K562 (cell line): ENCODE results near the gene BTG2. TPM values are rescaled to one million over a fixed set of nuclear protein-coding genes. Genes with fewer than 3 reads are reported as not detected.
A peak's percentile ranks its signal among the peaks of the same experiment; 100 is the strongest.

Experiments
- ATAC-seq: fragments of 200-7000 bp; cut with Tn5 transposase; 3 replicates; pipeline ENCODE4 v1.9.1; 2020; ENCODE audit warnings: moderate library complexity
- BruUV-seq: library from RNA; stranded (reverse); fragments of 400-500 nt; replicated peaks from 2 replicates; lab custom pipeline; 2021; lab: Mats Ljungman, UMichigan
- CTCF ChIA-PET: fragments of 300-600 bp; formaldehyde crosslinking; extraction: SDS; loops from one replicate; lab custom pipeline; 2021; ENCODE audit warnings: low intra/inter-chr PET ratio; lab: Yijun Ruan, JAX
- POLR2A ChIA-PET: fragments of 300-600, 350-650 bp; sonication (Branson Sonifier 250); formaldehyde crosslinking; extraction: SDS; loops from one replicate; lab custom pipeline; 2021; ENCODE audit warnings: antibody characterized with exemption, inconsistent platforms; lab: Yijun Ruan, JAX
- DNase-seq, 4 experiments: peaks; one replicate each; pipeline versions ENCODE4 v3.0.0 to v3.0.0-alpha.2; 2011 to 2018; ENCODE audit warnings: low spot score in 3 of 4, mixed read lengths in 3 of 4; ENCODE audit errors: extremely low read depth in 1 of 4
- FAIRE-seq: peaks from 2 replicates; lab custom pipeline; 2011; peaks lifted over from hg19 to GRCh38; lab: Jason Lieb, UNC
- H2AFZ ChIP-seq: 2 replicates; pipeline ENCODE4 v1.6.0; 2011; ENCODE audit warnings: low read depth, low read length, control low read depth, inconsistent platforms
- H3K27ac ChIP-seq: fragments of 200-600 bp; 3 replicates; pipeline ENCODE4 v1.8.0; 2011; ENCODE audit warnings: low read depth, mild to moderate bottlenecking, control low read depth, inconsistent platforms, low read length, moderate library complexity, mixed read lengths; ENCODE audit errors: extremely low read depth
- H3K27me3 ChIP-seq, 2 experiments: fragments of 300-600 bp in 1 of 2; 2 replicates in 1 of 2; 3 replicates in 1 of 2; pipeline versions ENCODE4 v1.6.0 to v1.8.0; 2011; ENCODE audit warnings: inconsistent platforms in 2 of 2, low read length in 2 of 2, mild to moderate bottlenecking in 1 of 2, mixed read lengths in 1 of 2, moderate library complexity in 1 of 2; ENCODE audit not compliant: control insufficient read depth in 2 of 2, insufficient read depth in 2 of 2
- H3K36me3 ChIP-seq: fragments of 300-600 bp; 3 replicates; pipeline ENCODE4 v1.8.0; 2011; ENCODE audit warnings: mild to moderate bottlenecking, low read length, inconsistent platforms; ENCODE audit not compliant: control insufficient read depth, insufficient read depth
- H3K4me1 ChIP-seq, 2 experiments: fragments of 200-600 bp in 1 of 2; replicated peaks in 1 of 2; 2 replicates in 1 of 2; 3 replicates in 1 of 2; pipeline versions ENCODE4 v1.5.1 to v1.8.0; 2011; ENCODE audit warnings: inconsistent platforms in 2 of 2, low read length in 2 of 2, mild to moderate bottlenecking in 1 of 2, mixed read lengths in 1 of 2, moderate library complexity in 1 of 2; ENCODE audit not compliant: control insufficient read depth in 2 of 2, insufficient read depth in 2 of 2
- H3K4me2 ChIP-seq: 2 replicates; pipeline ENCODE4 v1.6.1; 2011; ENCODE audit warnings: low read length, control low read depth, inconsistent platforms, mixed read lengths; ENCODE audit not compliant: insufficient read depth
- H3K4me3 ChIP-seq: fragments of 200-600 bp; sonication (generic), shearing (Covaris generic); 2 replicates; pipeline ENCODE4 v1.5.1; 2016; ENCODE audit warnings: control low read depth, inconsistent platforms
- H3K79me2 ChIP-seq: fragments of 200-600 bp; 3 replicates; pipeline ENCODE4 v1.8.0; 2011; ENCODE audit warnings: low read length, inconsistent platforms; ENCODE audit not compliant: control insufficient read depth, insufficient read depth
- H3K9ac ChIP-seq, 2 experiments: 2 replicates each; pipeline versions ENCODE4 v1.6.0 to v1.6.1; 2011; ENCODE audit warnings: low read depth in 2 of 2, low read length in 2 of 2, control low read depth in 1 of 2, inconsistent platforms in 1 of 2, mild to moderate bottlenecking in 1 of 2, mixed read lengths in 1 of 2; ENCODE audit not compliant: insufficient read depth in 1 of 2
- H3K9me1 ChIP-seq: one replicate; pipeline ENCODE4 v1.6.0; 2011; ENCODE audit warnings: inconsistent platforms, mild to moderate bottlenecking, low read length, moderate library complexity; ENCODE audit not compliant: control insufficient read depth, insufficient read depth
- H3K9me3 ChIP-seq: replicated peaks from 2 replicates; pipeline ENCODE4 v1.5.1; 2011; ENCODE audit warnings: low read depth, low read length, inconsistent platforms; ENCODE audit not compliant: control insufficient read depth, insufficient read depth
- H4K20me1 ChIP-seq: replicated peaks from 2 replicates; pipeline ENCODE4 v1.6.1; 2011; ENCODE audit warnings: low read length, inconsistent platforms, mixed read lengths; ENCODE audit not compliant: control insufficient read depth, insufficient read depth
- EHMT2 ChIP-seq: fragments of 450-650 bp; IDR thresholded peaks from 2 replicates; pipeline ENCODE4 v1.6.1; 2018; ENCODE audit warnings: antibody characterized with exemption
- MYNN ChIP-seq, 2 experiments: sonication (generic); formaldehyde crosslinking in 1 of 2; IDR thresholded peaks; 2 replicates each; pipeline versions ENCODE4 v1.5.0 to v1.6.1; 2016 to 2020; ENCODE audit warnings: antibody characterized with exemption in 1 of 2, missing genetic modification reagents in 1 of 2
- POLR2A ChIP-seq: fragments of 450-650 bp; conservative IDR thresholded peaks from 2 replicates; pipeline ENCODE4 v1.6.1; 2016
- RBFOX2 ChIP-seq: fragments of 200-400 bp; formaldehyde crosslinking; IDR thresholded peaks from 2 replicates; pipeline ENCODE4 v1.6.1; 2017; ENCODE audit warnings: low read depth, mild to moderate bottlenecking, low read length, moderate library complexity
- ZNF431 ChIP-seq: sonication (generic); formaldehyde crosslinking; IDR thresholded peaks from 2 replicates; pipeline ENCODE4 v1.8.0; 2022; ENCODE audit warnings: mild to moderate bottlenecking, missing genetic modification reagents
- WGBS: fragments of 100-300 bp; shearing (Covaris generic); methylation state at CpG from one replicate; pipeline ENCODE4 v1.1.6; 2016; ENCODE audit warnings: low coverage, mixed read lengths; ENCODE audit not compliant: insufficient coverage; ENCODE audit errors: missing lambda C conversion rate; 5-methylcytosine and 5-hydroxymethylcytosine counted together
- in situ Hi-C: fragments of 300-500 bp; cut with MboI; formaldehyde crosslinking; loops from 4 replicates; pipeline ENCODE4 v1.15.0; 2018; ENCODE audit warnings: inconsistent platforms, mixed read lengths
- intact Hi-C: fragments of 100-400 bp; cut with micrococcal nuclease; formaldehyde crosslinking; loops from 2 replicates; pipeline ENCODE4 v1.14.2; 2022
- polyA plus RNA-seq, 8 experiments: library from polyadenylated mRNA; depleted of rRNA in 4 of 8; stranded (reverse) in 5 of 8; unstranded in 3 of 8; fragments of >200 nt; fragmentation: Nextera tagmentation in 2 of 8; fragmentation: Illumina TruSeq in 1 of 8; extraction: Ambion mirVana in 2 of 8; extraction: Trizol in 1 of 8; gene quantifications; 2 replicates each; pipeline versions ENCODE4 v1.2.1 to v1.2.3, GENCODE V29; 2011 to 2014; ENCODE audit warnings: inconsistent platforms in 1 of 8, missing spikeins in 1 of 8
- total RNA-seq, 7 experiments: library from RNA; depleted of rRNA in 6 of 7; stranded (reverse); fragments of >200 nt in 6 of 7; fragmentation: Illumina TruSeq in 2 of 7; extraction: Trizol in 2 of 7; gene quantifications; 2 replicates each; pipeline versions ENCODE4 v1.2.1 to v1.2.3, GENCODE V29; 2011 to 2021; ENCODE audit warnings: low replicate concordance in 1 of 7
- TF ChIP-seq, protein P1 (sequence below), 2 experiments: fragments of 450-650 bp; formaldehyde crosslinking in 1 of 2; IDR thresholded peaks; 2 replicates each; pipeline versions ENCODE4 v1.4.0 to v1.6.1; 2014 to 2020; ENCODE audit warnings: mild to moderate bottlenecking in 2 of 2, borderline replicate concordance in 1 of 2, low read depth in 1 of 2

BTG2 gene
- total and polyA plus RNA-seq, 9 of the 15 experiments (the other 6 are each of a cell fraction or from before 2014, with no cell fraction given) = 2.3 to 41.9 (median 8.7) TPM

DNA sequence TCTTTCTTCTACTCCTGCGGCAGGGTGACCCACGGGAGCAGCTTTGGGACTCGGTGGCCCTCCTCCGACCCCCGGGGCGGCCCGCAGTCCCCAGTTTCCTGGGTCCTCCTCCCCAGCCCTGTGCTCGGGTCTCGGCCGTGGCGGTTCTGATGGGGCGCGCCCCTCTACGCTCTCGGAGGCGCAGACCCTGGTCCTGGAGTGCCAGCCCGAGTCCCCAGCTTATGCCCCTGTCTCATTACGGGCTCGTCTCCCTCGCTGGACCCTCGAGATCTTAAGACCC is 430 bp downstream of the BTG2 start:
- H3K4me3 ChIP-seq = peak overlapping the region; percentile 69
- intact Hi-C loops = loop anchor here (1.0 kb wide), 2 partner anchors 22 to 32 kb away; no protein-coding TSS in a partner anchor
- peaks cover 7% of the 10 kb centered on the region for H3K9me1 ChIP-seq
- no peaks in the 10 kb centered on the region for H3K27me3 ChIP-seq
- H3K79me2 ChIP-seq = peaks cover 26% of the 10 kb centered on the region; the same call in 2 of the 3 replicates
- peak overlapping the region; percentile 85 for H2AFZ ChIP-seq
- H3K9me3 ChIP-seq = no peaks in the 10 kb centered on the region
- ATAC-seq = peak; percentile 27
- peak overlapping the region; percentile 84 to 93 for H3K9ac ChIP-seq
- peak overlapping the region; percentile 84 for H3K4me2 ChIP-seq
- in situ Hi-C loops = no loop called here
- no peak for FAIRE-seq
- no peak for DNase-seq
- peaks cover 59 to 65% of the 10 kb centered on the region in 2 experiments for H3K4me1 ChIP-seq
- H3K36me3 ChIP-seq = peaks cover 11% of the 10 kb centered on the region
- no TSS peak for BruUV-seq
- H3K27ac ChIP-seq = peak overlapping the region; percentile 87
- ChIA-PET POLR2A (interaction anchor here (0.6 to 9.3 kb wide), 11 partner anchors 10 to 1187 kb away, joined by 3 to 117 read pairs (median 5); no protein-coding TSS in a partner anchor), CTCF (interaction anchor here (0.7 kb wide), 1 partner anchor 33 kb away, joined by 3 read pairs; no protein-coding TSS in a partner anchor)
- peaks cover 32% of the 10 kb centered on the region for H4K20me1 ChIP-seq
- WGBS = under 1% methylated on average over 21 of the region's 21 CpGs
- peak; percentile 81 for TF ChIP-seq RBFOX2
- 0 out of 2 replicates have a peak, but pooled peaks have one; percentile 38 for TF ChIP-seq ZNF431
- no peak for TF ChIP-seq MYNN (IDR thresholded peaks at IDR 0.05)
- TF ChIP-seq MYNN (CRISPR knock-in tag; IDR thresholded peaks at IDR 0.05) = no peak
- TF ChIP-seq POLR2A = no peak
- TF ChIP-seq, protein P1, sequence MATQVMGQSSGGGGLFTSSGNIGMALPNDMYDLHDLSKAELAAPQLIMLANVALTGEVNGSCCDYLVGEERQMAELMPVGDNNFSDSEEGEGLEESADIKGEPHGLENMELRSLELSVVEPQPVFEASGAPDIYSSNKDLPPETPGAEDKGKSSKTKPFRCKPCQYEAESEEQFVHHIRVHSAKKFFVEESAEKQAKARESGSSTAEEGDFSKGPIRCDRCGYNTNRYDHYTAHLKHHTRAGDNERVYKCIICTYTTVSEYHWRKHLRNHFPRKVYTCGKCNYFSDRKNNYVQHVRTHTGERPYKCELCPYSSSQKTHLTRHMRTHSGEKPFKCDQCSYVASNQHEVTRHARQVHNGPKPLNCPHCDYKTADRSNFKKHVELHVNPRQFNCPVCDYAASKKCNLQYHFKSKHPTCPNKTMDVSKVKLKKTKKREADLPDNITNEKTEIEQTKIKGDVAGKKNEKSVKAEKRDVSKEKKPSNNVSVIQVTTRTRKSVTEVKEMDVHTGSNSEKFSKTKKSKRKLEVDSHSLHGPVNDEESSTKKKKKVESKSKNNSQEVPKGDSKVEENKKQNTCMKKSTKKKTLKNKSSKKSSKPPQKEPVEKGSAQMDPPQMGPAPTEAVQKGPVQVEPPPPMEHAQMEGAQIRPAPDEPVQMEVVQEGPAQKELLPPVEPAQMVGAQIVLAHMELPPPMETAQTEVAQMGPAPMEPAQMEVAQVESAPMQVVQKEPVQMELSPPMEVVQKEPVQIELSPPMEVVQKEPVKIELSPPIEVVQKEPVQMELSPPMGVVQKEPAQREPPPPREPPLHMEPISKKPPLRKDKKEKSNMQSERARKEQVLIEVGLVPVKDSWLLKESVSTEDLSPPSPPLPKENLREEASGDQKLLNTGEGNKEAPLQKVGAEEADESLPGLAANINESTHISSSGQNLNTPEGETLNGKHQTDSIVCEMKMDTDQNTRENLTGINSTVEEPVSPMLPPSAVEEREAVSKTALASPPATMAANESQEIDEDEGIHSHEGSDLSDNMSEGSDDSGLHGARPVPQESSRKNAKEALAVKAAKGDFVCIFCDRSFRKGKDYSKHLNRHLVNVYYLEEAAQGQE (IDR thresholded peaks at IDR 0.05; ENCODE audit: borderline replicate concordance) = no peak
- TF ChIP-seq, protein P1 (CRISPR knock-in tag; IDR thresholded peaks at IDR 0.05; ENCODE audit: low read depth) = peak; percentile 43; the same call in 1 of the 2 replicates
- no peak for TF ChIP-seq EHMT2
